GM12801 (cell line): ENCODE data around the gene TSPAN31.

Experiments
- TF ChIP-seq, protein P1 (sequence below): IDR thresholded peaks from one replicate; pipeline ENCODE4 v1.5.1; 2011; ENCODE audit warnings: control low read depth; ENCODE audit not compliant: insufficient read length; ENCODE audit errors: extremely low read depth

TSPAN31 gene

GRCh38 chr12:57712701-57713100 is 32.1 kb upstream of the TSPAN31 start:
- TF ChIP-seq, protein P1, sequence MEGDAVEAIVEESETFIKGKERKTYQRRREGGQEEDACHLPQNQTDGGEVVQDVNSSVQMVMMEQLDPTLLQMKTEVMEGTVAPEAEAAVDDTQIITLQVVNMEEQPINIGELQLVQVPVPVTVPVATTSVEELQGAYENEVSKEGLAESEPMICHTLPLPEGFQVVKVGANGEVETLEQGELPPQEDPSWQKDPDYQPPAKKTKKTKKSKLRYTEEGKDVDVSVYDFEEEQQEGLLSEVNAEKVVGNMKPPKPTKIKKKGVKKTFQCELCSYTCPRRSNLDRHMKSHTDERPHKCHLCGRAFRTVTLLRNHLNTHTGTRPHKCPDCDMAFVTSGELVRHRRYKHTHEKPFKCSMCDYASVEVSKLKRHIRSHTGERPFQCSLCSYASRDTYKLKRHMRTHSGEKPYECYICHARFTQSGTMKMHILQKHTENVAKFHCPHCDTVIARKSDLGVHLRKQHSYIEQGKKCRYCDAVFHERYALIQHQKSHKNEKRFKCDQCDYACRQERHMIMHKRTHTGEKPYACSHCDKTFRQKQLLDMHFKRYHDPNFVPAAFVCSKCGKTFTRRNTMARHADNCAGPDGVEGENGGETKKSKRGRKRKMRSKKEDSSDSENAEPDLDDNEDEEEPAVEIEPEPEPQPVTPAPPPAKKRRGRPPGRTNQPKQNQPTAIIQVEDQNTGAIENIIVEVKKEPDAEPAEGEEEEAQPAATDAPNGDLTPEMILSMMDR, result no peak

DNA sequence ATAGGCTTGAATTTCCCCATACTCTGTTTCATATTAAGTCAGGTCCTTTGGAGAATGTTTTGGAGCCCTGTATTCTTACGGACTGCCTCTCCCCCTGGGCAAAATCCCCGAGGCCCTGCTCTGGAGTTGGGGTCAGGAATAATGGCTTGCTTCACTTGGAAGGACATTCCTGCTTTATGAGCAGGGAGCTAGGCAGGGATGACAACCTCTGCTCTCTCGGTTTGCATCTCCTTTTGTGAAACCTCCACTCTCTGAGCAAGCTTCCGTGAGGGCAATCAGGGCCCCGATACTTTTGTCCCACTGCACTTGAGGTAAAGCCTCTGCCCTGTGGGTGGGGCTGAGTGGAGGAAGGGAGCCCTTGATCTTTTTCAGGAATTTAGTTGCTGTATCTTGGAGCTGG is 31.6 kb upstream of the TSPAN31 start:
- TF ChIP-seq, protein P1, result no peak

DNA sequence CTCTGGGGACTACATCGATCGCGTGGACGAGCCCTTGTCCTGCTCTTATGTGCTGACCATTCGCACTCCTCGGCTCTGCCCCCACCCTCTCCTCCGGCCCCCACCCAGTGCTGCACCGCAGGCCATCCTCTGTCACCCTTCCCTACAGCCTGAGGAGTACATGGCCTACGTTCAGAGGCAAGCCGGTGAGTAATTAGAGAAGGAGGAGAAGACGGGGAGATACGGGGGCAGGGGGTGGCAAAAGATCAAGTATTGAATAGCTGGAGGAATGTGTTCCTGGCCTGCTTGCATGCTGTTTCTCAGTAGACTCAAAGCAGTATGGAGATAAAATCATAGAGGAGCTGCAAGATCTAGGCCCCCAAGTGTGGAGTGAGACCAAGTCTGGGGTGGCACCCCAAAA is 29.1 kb upstream of the TSPAN31 start:
- TF ChIP-seq, protein P1, result no peak

GRCh38 chr12:57716305-57716704 is 28.5 kb upstream of the TSPAN31 start:
- TF ChIP-seq, protein P1, result no peak

DNA sequence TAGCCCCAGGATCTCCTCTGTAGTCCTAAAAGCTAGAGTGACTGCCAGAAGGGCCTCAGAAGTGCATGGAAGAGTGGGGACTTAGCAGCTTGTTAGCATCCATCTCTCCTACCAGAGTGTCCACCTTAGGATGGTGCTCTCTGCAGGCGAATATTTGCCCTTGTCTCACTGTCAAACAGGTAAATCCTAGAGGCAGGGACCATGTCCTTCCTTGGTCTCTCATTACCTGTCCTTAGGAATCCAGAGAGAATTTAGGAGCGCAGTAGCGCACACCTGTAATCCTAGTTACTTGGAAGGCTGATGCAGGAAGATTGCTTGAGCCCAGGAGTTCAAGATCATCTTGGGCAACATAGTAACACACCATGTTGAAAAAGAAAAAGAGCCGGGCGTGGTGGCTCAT is 27.7 kb upstream of the TSPAN31 start:
- TF ChIP-seq, protein P1, result no peak

DNA sequence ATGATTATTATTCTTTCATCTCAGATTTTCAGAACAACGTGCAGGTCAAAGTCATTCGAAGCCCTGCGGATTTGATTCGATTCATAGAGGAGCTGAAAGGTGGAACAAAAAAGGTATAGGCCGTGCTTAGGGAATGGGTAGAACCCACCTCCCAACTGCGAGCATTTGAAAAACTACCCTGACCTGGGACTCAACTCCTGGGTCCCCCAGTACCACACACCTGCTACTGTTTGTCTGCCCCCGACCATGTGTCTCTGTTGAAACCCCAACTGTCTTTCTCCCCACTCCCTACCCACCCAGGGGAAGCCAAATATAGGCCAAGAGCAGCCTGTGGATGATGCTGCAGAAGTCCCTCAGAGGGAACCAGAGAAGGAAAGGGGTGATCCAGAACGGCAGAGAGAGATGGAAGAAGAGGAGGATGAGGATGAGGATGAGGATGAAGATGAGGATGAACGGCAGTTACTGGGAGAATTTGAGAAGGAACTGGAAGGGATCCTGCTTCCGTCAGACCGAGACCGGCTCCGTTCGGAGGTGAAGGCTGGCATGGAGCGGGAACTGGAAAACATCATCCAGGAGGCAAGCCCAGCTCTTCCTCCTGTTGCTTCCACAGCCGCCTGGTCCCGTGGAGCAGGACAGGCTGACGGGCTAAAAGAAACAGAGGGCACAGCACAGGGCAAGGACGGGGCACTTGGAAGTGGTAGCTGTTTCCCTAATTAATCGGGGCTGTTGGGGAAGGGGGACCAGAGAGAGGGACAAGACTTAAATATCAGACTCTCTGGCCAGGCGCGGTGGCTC is 26.8 kb upstream of the TSPAN31 start:
- TF ChIP-seq, protein P1, result no peak

DNA sequence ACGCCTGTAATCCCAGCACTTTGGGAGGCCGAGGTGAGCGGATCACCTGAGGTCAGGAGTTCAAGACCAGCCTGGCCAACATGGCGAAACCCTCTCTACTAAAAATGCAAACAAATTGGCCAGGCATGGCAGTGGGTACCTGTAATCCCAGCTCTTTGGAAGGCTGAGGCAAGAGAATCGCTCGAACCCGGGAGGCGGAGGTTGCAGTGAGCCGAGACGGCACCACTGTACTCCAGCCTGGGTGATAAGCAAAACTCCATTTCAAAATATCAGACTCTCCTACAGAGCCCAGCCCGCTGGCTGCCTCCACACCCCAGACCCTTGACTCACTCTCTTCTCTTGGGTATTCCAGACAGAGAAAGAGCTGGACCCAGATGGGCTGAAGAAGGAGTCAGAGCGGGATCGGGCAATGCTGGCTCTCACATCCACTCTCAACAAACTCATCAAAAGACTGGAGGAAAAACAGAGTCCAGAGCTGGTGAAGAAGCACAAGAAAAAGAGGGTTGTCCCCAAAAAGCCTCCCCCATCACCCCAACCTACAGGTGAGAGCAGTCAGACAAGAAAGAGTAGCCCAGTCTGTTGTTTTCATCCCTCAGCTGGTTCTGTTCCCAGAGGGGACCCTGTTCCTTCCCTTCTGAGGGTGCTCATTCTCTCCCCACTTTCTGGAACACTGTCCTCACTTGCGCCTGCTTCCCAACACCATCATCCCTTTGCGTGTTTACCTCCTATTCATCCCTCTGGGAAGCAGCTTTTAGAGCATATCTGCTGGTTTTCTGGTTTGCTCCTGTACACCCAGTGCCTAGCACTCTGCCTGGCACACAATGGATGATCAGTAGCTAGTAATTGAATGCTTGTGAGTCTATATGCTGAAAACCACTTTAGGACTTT is 26.0 kb upstream of the TSPAN31 start:
- TF ChIP-seq, protein P1, result no peak
